Measurements from ENCODE around the gene LRRC32. TPM values are rescaled to one million over a fixed set of nuclear protein-coding genes. Genes with fewer than 3 reads are reported as not detected.

LRRC32 gene, protein sequence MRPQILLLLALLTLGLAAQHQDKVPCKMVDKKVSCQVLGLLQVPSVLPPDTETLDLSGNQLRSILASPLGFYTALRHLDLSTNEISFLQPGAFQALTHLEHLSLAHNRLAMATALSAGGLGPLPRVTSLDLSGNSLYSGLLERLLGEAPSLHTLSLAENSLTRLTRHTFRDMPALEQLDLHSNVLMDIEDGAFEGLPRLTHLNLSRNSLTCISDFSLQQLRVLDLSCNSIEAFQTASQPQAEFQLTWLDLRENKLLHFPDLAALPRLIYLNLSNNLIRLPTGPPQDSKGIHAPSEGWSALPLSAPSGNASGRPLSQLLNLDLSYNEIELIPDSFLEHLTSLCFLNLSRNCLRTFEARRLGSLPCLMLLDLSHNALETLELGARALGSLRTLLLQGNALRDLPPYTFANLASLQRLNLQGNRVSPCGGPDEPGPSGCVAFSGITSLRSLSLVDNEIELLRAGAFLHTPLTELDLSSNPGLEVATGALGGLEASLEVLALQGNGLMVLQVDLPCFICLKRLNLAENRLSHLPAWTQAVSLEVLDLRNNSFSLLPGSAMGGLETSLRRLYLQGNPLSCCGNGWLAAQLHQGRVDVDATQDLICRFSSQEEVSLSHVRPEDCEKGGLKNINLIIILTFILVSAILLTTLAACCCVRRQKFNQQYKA
- total RNA-seq: 29.7 and 36.7 TPM in 2 replicates

GRCh38 chr11:76670485-76671236 lies at the start of gene LRRC32:
LRRC32 (minus strand) TSS chr11:76670747; CDS start chr11:76665954, 4,793 bp downstream.

Other genes starting within 250 kb of the LRRC32 start
- gene EMSY, start 225.7 kb downstream of the LRRC32 start, total RNA-seq: 16.5 and 21.1 TPM in 2 replicates
- 25.4 and 26.0 TPM in 2 replicates for gene TSKU, start 112.6 kb upstream of the LRRC32 start, total RNA-seq
- gene ACER3, start 190.2 kb upstream of the LRRC32 start, total RNA-seq: 8.5 and 12.1 TPM in 2 replicates